Measurements from ENCODE around the gene CCDC197.

CCDC197 gene

DNA sequence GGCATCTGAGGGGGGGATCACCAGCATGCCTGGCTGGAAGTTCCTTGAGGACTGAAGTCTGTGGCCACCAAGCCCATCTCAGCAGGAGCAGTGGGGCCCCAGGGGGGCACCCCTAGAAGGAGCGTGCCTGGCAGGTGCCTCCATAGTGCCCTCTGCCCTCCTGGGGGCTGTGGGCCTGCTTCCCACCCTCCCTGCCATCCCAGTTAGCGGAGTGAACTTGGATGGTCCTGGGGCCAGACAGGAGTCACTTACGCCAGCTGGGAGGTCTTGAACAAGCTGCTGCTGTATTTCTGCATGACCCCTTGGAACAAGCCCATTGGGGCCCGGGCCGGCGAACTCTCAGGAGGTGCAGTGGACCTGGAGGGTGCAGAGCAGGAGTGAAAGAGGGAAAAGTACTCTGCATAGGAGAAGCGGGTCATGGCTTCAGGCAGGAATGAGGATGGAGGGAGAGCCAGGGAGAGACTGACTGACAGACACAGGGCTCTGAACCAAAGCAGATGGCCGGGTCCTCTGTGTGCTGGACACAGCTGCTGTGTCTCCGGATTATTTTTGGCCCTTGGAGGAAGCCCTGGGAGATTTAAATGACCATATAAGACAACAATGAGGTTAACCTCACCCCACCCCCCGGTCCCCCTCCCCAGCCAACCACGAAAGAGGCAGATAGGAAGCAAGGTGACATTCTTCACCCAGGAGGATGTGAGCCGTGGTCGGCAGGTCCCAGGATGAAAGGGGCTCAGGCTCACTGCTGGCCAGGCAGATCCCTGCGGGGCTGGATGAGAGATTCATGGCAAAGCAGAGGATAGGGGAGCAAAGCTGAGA is 40.4 kb upstream of the CCDC197 start:
- H3K4me3 ChIP-seq (ENCODE audit: low read depth, low read length) = no peak overlapping the region
- TF ChIP-seq, protein P1, sequence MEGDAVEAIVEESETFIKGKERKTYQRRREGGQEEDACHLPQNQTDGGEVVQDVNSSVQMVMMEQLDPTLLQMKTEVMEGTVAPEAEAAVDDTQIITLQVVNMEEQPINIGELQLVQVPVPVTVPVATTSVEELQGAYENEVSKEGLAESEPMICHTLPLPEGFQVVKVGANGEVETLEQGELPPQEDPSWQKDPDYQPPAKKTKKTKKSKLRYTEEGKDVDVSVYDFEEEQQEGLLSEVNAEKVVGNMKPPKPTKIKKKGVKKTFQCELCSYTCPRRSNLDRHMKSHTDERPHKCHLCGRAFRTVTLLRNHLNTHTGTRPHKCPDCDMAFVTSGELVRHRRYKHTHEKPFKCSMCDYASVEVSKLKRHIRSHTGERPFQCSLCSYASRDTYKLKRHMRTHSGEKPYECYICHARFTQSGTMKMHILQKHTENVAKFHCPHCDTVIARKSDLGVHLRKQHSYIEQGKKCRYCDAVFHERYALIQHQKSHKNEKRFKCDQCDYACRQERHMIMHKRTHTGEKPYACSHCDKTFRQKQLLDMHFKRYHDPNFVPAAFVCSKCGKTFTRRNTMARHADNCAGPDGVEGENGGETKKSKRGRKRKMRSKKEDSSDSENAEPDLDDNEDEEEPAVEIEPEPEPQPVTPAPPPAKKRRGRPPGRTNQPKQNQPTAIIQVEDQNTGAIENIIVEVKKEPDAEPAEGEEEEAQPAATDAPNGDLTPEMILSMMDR (IDR thresholded peaks at IDR 0.05; ENCODE audit: low read depth, low read length) = no peak
- no peak for TF ChIP-seq MYC (IDR thresholded peaks at IDR 0.05; ENCODE audit: low read depth, low read length)
- no peak for DNase-seq (ENCODE audit: low read depth)

DNA sequence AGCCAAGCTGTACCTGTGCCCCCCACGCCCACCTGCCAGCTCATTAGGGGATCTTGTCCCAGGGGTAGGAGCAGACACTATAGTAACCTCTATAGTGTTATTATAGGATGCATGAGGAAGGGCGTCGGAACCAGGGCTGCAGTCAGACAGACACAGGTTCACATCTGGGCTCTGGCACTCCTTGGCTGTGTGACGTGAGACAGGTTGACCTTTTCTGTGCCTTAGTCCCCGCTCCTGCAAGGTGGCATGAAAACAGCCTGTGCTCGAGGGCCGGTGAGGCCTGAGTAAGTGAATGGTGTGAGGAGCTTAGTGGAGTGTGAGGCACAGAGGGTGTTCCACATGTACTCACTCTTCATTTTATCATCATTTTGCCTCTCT is 39.8 kb upstream of the CCDC197 start:
- DNase-seq (ENCODE audit: low read depth) = no peak

DNA sequence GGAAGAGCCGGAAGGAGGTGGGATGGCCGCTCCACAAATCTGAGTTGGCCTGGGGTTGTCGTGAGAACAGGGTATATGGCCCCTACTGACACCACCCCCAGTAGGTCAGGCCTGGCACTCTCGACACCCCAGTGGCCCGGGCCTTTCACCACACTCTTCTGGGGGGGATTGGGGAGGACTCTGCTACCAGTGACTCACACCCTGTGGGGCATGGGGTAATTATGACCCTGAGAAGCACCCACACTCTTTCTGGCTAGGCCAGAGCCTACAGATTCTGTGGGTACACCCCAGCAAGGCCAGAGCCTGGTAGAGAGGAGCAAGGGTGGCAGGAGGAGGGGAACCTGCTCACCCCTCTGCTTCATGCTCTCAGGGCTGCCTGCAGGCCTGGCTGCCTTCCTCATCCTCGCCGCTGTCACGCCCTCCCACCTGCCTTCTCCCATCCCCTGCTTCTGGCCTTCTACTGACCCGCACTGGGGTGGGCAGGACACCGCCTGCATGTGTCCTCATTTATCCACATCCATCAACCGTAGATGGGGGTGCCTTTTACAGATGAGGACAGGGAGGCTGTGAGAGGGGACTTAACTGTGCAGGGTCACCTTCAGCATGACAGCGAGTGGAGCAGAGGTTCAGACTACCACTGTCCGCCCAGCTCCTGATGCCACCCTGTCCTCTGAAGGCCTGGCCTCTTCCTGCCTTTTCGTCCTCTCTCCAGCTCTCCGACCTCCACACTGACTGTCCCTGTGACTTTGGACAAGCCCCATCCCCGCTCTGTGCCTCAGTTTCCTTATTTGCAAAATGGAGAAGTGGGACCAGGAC is 39.1 kb upstream of the CCDC197 start:
- TF ChIP-seq POLR2A (IDR thresholded peaks at IDR 0.05; ENCODE audit: extremely low read depth, insufficient read length) (no peak), MYC (IDR thresholded peaks at IDR 0.05; ENCODE audit: low read depth, low read length) (no peak)
- TF ChIP-seq, protein P1 (IDR thresholded peaks at IDR 0.05; ENCODE audit: low read depth, low read length) = no peak
- TF ChIP-seq, protein P2, sequence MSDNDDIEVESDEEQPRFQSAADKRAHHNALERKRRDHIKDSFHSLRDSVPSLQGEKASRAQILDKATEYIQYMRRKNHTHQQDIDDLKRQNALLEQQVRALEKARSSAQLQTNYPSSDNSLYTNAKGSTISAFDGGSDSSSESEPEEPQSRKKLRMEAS (IDR thresholded peaks at IDR 0.05; ENCODE audit: low read depth, low read length) = no peak
- H3K4me3 ChIP-seq (ENCODE audit: low read depth, low read length) = no peak overlapping the region
- DNase-seq (ENCODE audit: low read depth) = peak; percentile 44

More for the DNA sequence above, 39.8 kb upstream of the CCDC197 start:
- TF ChIP-seq POLR2A (IDR thresholded peaks at IDR 0.05; ENCODE audit: extremely low read depth, insufficient read length) (no peak), MYC (IDR thresholded peaks at IDR 0.05; ENCODE audit: low read depth, low read length) (no peak)
- TF ChIP-seq, protein P2 (IDR thresholded peaks at IDR 0.05; ENCODE audit: low read depth, low read length) = no peak
- TF ChIP-seq, protein P1 (IDR thresholded peaks at IDR 0.05; ENCODE audit: low read depth, low read length) = no peak
- H3K4me3 ChIP-seq (ENCODE audit: low read depth, low read length) = no peak overlapping the region

DNA sequence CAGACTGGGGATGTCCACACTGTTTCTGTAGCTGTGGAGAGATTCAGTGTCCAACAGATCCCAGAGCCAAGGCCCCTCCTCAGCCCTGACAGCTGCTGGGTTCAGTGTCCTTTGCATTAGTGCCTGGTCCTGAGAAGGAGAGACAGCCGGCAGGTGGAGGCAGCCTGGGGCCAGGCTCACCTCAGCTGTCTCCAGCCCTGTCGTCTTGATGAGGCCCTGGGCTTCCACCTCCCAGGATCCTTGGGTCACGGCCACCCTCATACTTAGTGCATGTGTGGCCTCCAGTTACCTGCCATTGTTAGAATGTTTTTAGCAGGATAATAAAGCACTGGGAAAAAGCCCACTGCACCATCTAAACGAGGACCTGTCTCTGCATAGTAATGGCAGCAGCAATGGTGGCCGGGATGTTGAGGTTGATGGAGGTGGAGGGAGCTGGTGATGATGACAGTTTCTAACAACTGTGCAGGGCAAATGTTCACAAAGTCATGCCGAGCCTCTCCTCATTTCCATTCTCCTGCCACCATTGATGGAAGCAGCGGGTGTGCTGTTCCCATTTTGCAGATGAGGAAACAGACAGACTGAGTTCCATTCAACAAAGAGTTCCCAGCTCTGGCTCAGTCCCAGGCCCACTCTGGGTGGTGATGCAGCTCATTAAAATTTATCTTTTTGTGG is 38.4 kb upstream of the CCDC197 start:
- TF ChIP-seq MYC (IDR thresholded peaks at IDR 0.05; ENCODE audit: low read depth, low read length) (no peak), POLR2A (IDR thresholded peaks at IDR 0.05; ENCODE audit: extremely low read depth, insufficient read length) (no peak)
- TF ChIP-seq, protein P1 (IDR thresholded peaks at IDR 0.05; ENCODE audit: low read depth, low read length) = no peak
- TF ChIP-seq, protein P2 (IDR thresholded peaks at IDR 0.05; ENCODE audit: low read depth, low read length) = no peak
- no peak for DNase-seq (ENCODE audit: low read depth)
- H3K4me3 ChIP-seq (ENCODE audit: low read depth, low read length) = no peak overlapping the region

DNA sequence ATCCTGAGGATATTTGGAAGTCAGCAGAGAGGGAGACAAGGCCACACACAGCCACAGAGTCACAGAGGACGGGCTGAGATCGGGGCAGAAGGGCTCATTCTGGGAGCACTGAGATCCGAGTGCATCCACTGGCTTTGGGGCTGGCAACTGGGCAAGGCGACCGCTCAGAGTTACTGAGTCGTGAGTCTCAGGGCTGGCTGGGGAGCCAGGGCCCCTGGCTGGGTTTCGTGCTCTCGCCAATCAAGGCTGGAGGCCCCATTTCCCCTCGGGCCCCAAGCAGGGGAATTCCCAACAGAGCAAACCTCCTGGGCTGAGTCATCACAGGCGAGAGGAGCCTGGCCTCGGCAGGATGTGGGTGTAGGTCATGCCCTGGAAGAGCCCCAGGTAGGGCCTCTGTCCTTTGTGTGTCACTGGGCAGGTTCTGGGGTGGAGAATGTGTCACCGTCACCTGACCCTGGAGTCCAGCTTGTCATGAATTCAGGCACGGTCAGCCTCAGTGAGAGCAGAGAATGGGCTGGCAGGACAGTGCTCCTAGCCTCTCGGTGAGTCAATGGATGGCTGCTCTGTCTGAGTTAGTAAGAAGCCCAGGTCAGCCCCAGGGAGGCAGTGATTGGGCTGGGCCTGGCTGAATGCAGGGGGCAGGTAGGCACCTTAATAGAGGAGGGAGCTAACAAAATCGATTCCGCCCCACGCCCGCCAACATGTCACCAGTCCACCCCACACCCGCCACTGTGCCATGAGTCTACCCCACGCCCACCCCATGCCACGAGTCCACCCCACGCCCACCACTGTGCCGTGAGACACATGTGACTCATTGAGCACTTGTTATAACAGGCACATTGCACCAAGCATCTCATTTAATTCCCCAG is 37.6 kb upstream of the CCDC197 start:
- no peak overlapping the region for H3K4me3 ChIP-seq (ENCODE audit: low read depth, low read length)
- TF ChIP-seq MYC (IDR thresholded peaks at IDR 0.05; ENCODE audit: low read depth, low read length) (peak; percentile 21; the same call in 1 of the 2 replicates), POLR2A (IDR thresholded peaks at IDR 0.05; ENCODE audit: extremely low read depth, insufficient read length) (no peak)
- DNase-seq (ENCODE audit: low read depth) = peak; percentile 93
